ENCODE data around the gene NEU3.

Gene NEU3

DNA sequence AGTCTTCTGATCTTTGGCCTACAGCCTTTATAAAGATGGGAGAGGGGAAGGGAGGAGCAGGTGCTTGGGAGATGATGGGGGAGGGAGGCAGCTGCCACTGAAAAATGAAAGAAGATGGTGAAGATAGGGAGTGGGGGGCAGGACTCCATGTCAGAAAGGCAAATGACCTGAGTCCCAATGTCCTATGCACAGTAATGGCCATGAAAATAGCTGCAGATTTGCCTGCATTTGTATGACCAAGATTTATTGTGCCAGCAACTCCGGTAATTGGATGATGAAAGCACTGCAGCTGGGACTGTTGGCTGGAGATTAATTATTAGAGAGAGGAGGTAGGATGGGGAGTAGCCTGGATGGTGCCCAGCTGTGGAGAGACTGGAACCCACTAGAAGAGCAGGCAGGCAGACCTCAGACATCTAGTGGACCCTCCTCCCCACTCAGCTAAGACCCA, 36.1 kb downstream of the NEU3 start:
- Histone ChIP-seq H3K4me3 (ENCODE audit: low read depth in 1 of 2, low read length in 2 of 2) (no peak overlapping the region), H3K9me3 (ENCODE audit: control insufficient read depth in 1 of 2, low read length in 2 of 2) (no peaks in the 10 kb centered on the region), H3K4me1 (ENCODE audit: control insufficient read depth in 1 of 2, insufficient read depth in 2 of 2, low read length in 2 of 2) (no peaks in the 10 kb centered on the region), H3K27me3 (ENCODE audit: control insufficient read depth in 1 of 2, insufficient read depth in 2 of 2, low read length in 2 of 2) (no peaks in the 10 kb centered on the region), H3K27ac (ENCODE audit: low read depth, low read length) (no peak overlapping the region), H3K9ac (ENCODE audit: low read depth in 1 of 2, low read length in 2 of 2) (no peak overlapping the region), H3K36me3 (ENCODE audit: control insufficient read depth in 1 of 2, insufficient read depth in 2 of 2, low read length in 2 of 2) (no peaks in the 10 kb centered on the region)

GRCh38 chr11:75025561-75025960, 36.8 kb downstream of the NEU3 start:
- Histone ChIP-seq H3K27ac (ENCODE audit: low read depth, low read length) (no peak overlapping the region), H3K4me3 (ENCODE audit: low read depth in 1 of 2, low read length in 2 of 2) (no peak overlapping the region), H3K9ac (ENCODE audit: low read depth in 1 of 2, low read length in 2 of 2) (no peak overlapping the region), H3K9me3 (ENCODE audit: control insufficient read depth in 1 of 2, low read length in 2 of 2) (no peaks in the 10 kb centered on the region), H3K36me3 (ENCODE audit: control insufficient read depth in 1 of 2, insufficient read depth in 2 of 2, low read length in 2 of 2) (no peaks in the 10 kb centered on the region), H3K27me3 (ENCODE audit: control insufficient read depth in 1 of 2, insufficient read depth in 2 of 2, low read length in 2 of 2) (no peaks in the 10 kb centered on the region), H3K4me1 (ENCODE audit: control insufficient read depth in 1 of 2, insufficient read depth in 2 of 2, low read length in 2 of 2) (no peaks in the 10 kb centered on the region)

GRCh38 chr11:75028321-75028720, 39.6 kb downstream of the NEU3 start:
- Histone ChIP-seq H3K4me1 (ENCODE audit: control insufficient read depth in 1 of 2, insufficient read depth in 2 of 2, low read length in 2 of 2) (no peaks in the 10 kb centered on the region), H3K9ac (ENCODE audit: low read depth in 1 of 2, low read length in 2 of 2) (no peak overlapping the region), H3K27ac (ENCODE audit: low read depth, low read length) (no peak overlapping the region), H3K36me3 (ENCODE audit: control insufficient read depth in 1 of 2, insufficient read depth in 2 of 2, low read length in 2 of 2) (no peaks in the 10 kb centered on the region), H3K27me3 (ENCODE audit: control insufficient read depth in 1 of 2, insufficient read depth in 2 of 2, low read length in 2 of 2) (no peaks in the 10 kb centered on the region), H3K9me3 (ENCODE audit: control insufficient read depth in 1 of 2, low read length in 2 of 2) (no peaks in the 10 kb centered on the region), H3K4me3 (ENCODE audit: low read depth in 1 of 2, low read length in 2 of 2) (no peak overlapping the region)

GRCh38 chr11:75028724-75029123, 40.0 kb downstream of the NEU3 start:
- Histone ChIP-seq H3K9ac (ENCODE audit: low read depth in 1 of 2, low read length in 2 of 2) (no peak overlapping the region), H3K4me1 (ENCODE audit: control insufficient read depth in 1 of 2, insufficient read depth in 2 of 2, low read length in 2 of 2) (no peaks in the 10 kb centered on the region), H3K27ac (ENCODE audit: low read depth, low read length) (no peak overlapping the region), H3K36me3 (ENCODE audit: control insufficient read depth in 1 of 2, insufficient read depth in 2 of 2, low read length in 2 of 2) (no peaks in the 10 kb centered on the region), H3K4me3 (ENCODE audit: low read depth in 1 of 2, low read length in 2 of 2) (no peak overlapping the region), H3K27me3 (ENCODE audit: control insufficient read depth in 1 of 2, insufficient read depth in 2 of 2, low read length in 2 of 2) (no peaks in the 10 kb centered on the region), H3K9me3 (ENCODE audit: control insufficient read depth in 1 of 2, low read length in 2 of 2) (no peaks in the 10 kb centered on the region)

GRCh38 chr11:75029836-75030631, 41.3 kb downstream of the NEU3 start:
- Histone ChIP-seq H3K4me3 (ENCODE audit: low read depth in 1 of 2, low read length in 2 of 2) (no peak overlapping the region), H3K9me3 (ENCODE audit: control insufficient read depth in 1 of 2, low read length in 2 of 2) (no peaks in the 10 kb centered on the region), H3K36me3 (ENCODE audit: control insufficient read depth in 1 of 2, insufficient read depth in 2 of 2, low read length in 2 of 2) (no peaks in the 10 kb centered on the region), H3K27ac (ENCODE audit: low read depth, low read length) (no peak overlapping the region), H3K9ac (ENCODE audit: low read depth in 1 of 2, low read length in 2 of 2) (no peak overlapping the region), H3K27me3 (ENCODE audit: control insufficient read depth in 1 of 2, insufficient read depth in 2 of 2, low read length in 2 of 2) (no peaks in the 10 kb centered on the region), H3K4me1 (ENCODE audit: control insufficient read depth in 1 of 2, insufficient read depth in 2 of 2, low read length in 2 of 2) (no peaks in the 10 kb centered on the region)

- Histone ChIP-seq H3K27ac (ENCODE audit: low read depth, low read length) (no peak overlapping the region), H3K27me3 (ENCODE audit: control insufficient read depth in 1 of 2, insufficient read depth in 2 of 2, low read length in 2 of 2) (no peaks in the 10 kb centered on the region), H3K9ac (ENCODE audit: low read depth in 1 of 2, low read length in 2 of 2) (no peak overlapping the region), H3K9me3 (ENCODE audit: control insufficient read depth in 1 of 2, low read length in 2 of 2) (no peaks in the 10 kb centered on the region), H3K36me3 (ENCODE audit: control insufficient read depth in 1 of 2, insufficient read depth in 2 of 2, low read length in 2 of 2) (no peaks in the 10 kb centered on the region), H3K4me3 (ENCODE audit: low read depth in 1 of 2, low read length in 2 of 2) (no peak overlapping the region), H3K4me1 (ENCODE audit: control insufficient read depth in 1 of 2, insufficient read depth in 2 of 2, low read length in 2 of 2) (peaks cover 6 to 10% of the 10 kb centered on the region in 2 donors)
Observed at GRCh38 chr11:75031224-75031753, 42.6 kb downstream of the NEU3 start.

DNA sequence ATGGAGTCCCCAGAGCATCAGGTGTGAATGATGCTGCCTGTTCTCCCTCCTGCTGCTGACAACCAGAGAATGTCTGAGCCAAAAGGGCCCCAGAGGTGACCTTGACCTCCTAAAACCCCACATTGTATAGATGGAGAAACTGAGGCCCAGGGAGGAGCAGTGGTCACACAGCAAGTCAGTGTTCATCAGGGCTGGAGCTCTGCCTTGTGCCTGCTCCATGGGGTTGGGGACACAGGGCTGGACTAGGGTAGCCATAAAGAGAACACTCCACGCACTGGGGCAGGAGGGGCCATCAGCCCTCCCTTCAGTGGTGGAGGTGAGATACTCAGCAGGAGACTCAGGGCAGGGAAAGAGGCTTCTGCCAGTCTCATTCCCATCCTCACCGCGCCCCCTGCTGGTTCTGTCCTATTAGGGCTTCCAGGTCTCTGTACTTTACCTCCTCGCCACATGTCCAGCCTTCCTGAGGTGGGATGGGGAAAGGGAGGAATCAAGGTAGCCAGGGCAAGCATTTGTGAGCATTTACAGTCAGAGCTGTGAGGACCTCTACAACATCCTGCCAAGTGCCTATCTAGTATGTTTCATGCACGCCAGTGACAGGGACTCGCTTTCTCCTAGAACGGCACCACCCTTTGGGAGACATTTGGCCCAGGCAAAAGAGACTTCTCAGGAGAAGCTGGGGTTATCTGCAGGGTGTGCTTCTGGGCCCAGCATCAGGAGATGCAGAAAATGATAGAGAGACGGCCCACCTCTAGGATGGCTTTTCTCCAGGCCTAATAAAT, 43.2 kb downstream of the NEU3 start:
- Histone ChIP-seq H3K9me3 (ENCODE audit: control insufficient read depth in 1 of 2, low read length in 2 of 2) (no peaks in the 10 kb centered on the region), H3K36me3 (ENCODE audit: control insufficient read depth in 1 of 2, insufficient read depth in 2 of 2, low read length in 2 of 2) (no peaks in the 10 kb centered on the region), H3K27ac (ENCODE audit: low read depth, low read length) (no peak overlapping the region), H3K9ac (ENCODE audit: low read depth in 1 of 2, low read length in 2 of 2) (no peak overlapping the region), H3K4me3 (ENCODE audit: low read depth in 1 of 2, low read length in 2 of 2) (no peak overlapping the region), H3K4me1 (ENCODE audit: control insufficient read depth in 1 of 2, insufficient read depth in 2 of 2, low read length in 2 of 2) (peaks cover 7 to 10% of the 10 kb centered on the region in 2 donors), H3K27me3 (ENCODE audit: control insufficient read depth in 1 of 2, insufficient read depth in 2 of 2, low read length in 2 of 2) (no peaks in the 10 kb centered on the region)

DNA sequence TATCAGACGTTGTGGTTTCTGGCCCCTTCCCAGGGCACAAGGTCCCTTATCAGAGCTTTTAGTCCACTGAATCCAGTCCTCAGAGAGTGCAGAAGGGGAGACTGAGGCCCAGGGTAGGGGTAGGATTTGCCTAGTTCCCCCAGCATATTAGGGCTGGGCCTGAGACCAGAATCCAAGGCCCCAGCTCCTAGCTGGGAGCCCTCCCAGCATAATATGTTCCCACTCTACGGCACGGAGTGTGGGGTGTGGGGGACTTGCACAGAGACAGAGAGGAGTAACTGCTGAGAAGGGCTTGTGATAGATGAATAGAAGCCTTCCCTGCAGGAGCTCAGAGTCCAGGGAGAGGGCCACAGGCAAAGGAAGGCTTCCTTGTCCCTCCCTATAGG, 43.8 kb downstream of the NEU3 start:
- H3K36me3 ChIP-seq (ENCODE audit: control insufficient read depth in 1 of 2, insufficient read depth in 2 of 2, low read length in 2 of 2): no peaks in the 10 kb centered on the region
- H3K27me3 ChIP-seq (ENCODE audit: control insufficient read depth in 1 of 2, insufficient read depth in 2 of 2, low read length in 2 of 2): no peaks in the 10 kb centered on the region
- no peaks in the 10 kb centered on the region for H3K9me3 ChIP-seq (ENCODE audit: control insufficient read depth in 1 of 2, low read length in 2 of 2)
- H3K4me1 ChIP-seq (ENCODE audit: control insufficient read depth in 1 of 2, insufficient read depth in 2 of 2, low read length in 2 of 2): peaks cover 7 to 10% of the 10 kb centered on the region in 2 donors
- no peak overlapping the region for H3K4me3 ChIP-seq (ENCODE audit: low read depth in 1 of 2, low read length in 2 of 2)
- H3K27ac ChIP-seq (ENCODE audit: low read depth, low read length): no peak overlapping the region
- H3K9ac ChIP-seq (ENCODE audit: low read depth in 1 of 2, low read length in 2 of 2): no peak overlapping the region

GRCh38 chr11:75033916-75034315, 45.2 kb downstream of the NEU3 start:
- no peaks in the 10 kb centered on the region for H3K36me3 ChIP-seq (ENCODE audit: control insufficient read depth in 1 of 2, insufficient read depth in 2 of 2, low read length in 2 of 2)
- no peaks in the 10 kb centered on the region for H3K9me3 ChIP-seq (ENCODE audit: control insufficient read depth in 1 of 2, low read length in 2 of 2)
- no peaks in the 10 kb centered on the region for H3K27me3 ChIP-seq (ENCODE audit: control insufficient read depth in 1 of 2, insufficient read depth in 2 of 2, low read length in 2 of 2)
- H3K4me1 ChIP-seq (ENCODE audit: control insufficient read depth in 1 of 2, insufficient read depth in 2 of 2, low read length in 2 of 2): peaks cover 7 to 10% of the 10 kb centered on the region in 2 donors
- no peak overlapping the region for H3K4me3 ChIP-seq (ENCODE audit: low read depth in 1 of 2, low read length in 2 of 2)
- no peak overlapping the region for H3K9ac ChIP-seq (ENCODE audit: low read depth in 1 of 2, low read length in 2 of 2)
- no peak overlapping the region for H3K27ac ChIP-seq (ENCODE audit: low read depth, low read length)

DNA sequence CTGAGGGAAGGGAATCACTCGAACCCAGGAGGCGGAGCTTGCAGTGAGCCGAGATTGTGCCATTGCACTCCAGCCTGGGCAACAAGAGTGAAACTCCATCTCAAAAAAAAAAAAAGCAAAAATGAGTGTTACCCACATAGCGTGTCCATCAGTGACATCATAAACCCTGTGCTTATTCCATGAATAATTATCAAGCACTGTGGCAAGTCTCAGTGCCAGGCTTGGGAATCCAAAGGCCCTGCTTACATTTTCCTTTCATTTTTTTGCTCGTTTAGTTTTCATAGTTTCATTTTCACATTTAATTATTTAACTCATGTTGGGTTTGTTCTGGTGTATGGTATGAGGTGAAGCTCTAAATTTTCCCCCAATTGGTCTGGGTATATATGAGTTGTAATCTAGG, 46.5 kb downstream of the NEU3 start:
- Histone ChIP-seq H3K27me3 (ENCODE audit: control insufficient read depth in 1 of 2, insufficient read depth in 2 of 2, low read length in 2 of 2) (no peaks in the 10 kb centered on the region), H3K36me3 (ENCODE audit: control insufficient read depth in 1 of 2, insufficient read depth in 2 of 2, low read length in 2 of 2) (no peaks in the 10 kb centered on the region), H3K4me3 (ENCODE audit: low read depth in 1 of 2, low read length in 2 of 2) (no peak overlapping the region), H3K9ac (ENCODE audit: low read depth in 1 of 2, low read length in 2 of 2) (no peak overlapping the region), H3K4me1 (ENCODE audit: control insufficient read depth in 1 of 2, insufficient read depth in 2 of 2, low read length in 2 of 2) (peaks cover 7 to 10% of the 10 kb centered on the region in 2 donors), H3K27ac (ENCODE audit: low read depth, low read length) (no peak overlapping the region), H3K9me3 (ENCODE audit: control insufficient read depth in 1 of 2, low read length in 2 of 2) (no peaks in the 10 kb centered on the region)
